Liver (tissue), 9 donors: ENCODE measurements around the gene ELAVL1. TPM values are rescaled to one million over a fixed set of nuclear protein-coding genes. Genes with fewer than 3 reads are reported as not detected.

ENCODE experiments used
- DNase-seq: peaks from one replicate; pipeline ENCODE4 v3.0.0-alpha.2; 2017; ENCODE audit warnings: low spot score
- H3K27ac ChIP-seq, 2 donors: one replicate each; pipeline ENCODE4 v1.7.0; 2013; ENCODE audit warnings: inconsistent platforms in 2 of 2, low read length in 2 of 2, control low read depth in 1 of 2, low read depth in 1 of 2, mild to moderate bottlenecking in 1 of 2
- H3K27me3 ChIP-seq, 4 donors: one replicate each; pipeline versions ENCODE4 v1.6.1 to v1.7.0; 2013; ENCODE audit warnings: low read length in 3 of 4, inconsistent platforms in 1 of 4, mild to moderate bottlenecking in 1 of 4, moderate library complexity in 1 of 4; ENCODE audit not compliant: control insufficient read depth in 4 of 4, insufficient read depth in 4 of 4
- H3K36me3 ChIP-seq, 4 donors: one replicate each; pipeline versions ENCODE4 v1.6.1 to v1.7.0; 2013; ENCODE audit warnings: low read length in 3 of 4, mild to moderate bottlenecking in 3 of 4, low read depth in 1 of 4, moderate library complexity in 1 of 4; ENCODE audit not compliant: control insufficient read depth in 4 of 4, insufficient read depth in 3 of 4
- H3K4me1 ChIP-seq, 4 donors: one replicate each; pipeline versions ENCODE4 v1.6.1 to v1.7.0; 2013; ENCODE audit warnings: low read length in 3 of 4, mild to moderate bottlenecking in 3 of 4, moderate library complexity in 1 of 4; ENCODE audit not compliant: control insufficient read depth in 4 of 4, insufficient read depth in 4 of 4
- H3K4me3 ChIP-seq, 3 donors: one replicate each; pipeline versions ENCODE4 v1.6.1 to v1.7.0; 2013; ENCODE audit warnings: low read length in 3 of 3, control low read depth in 1 of 3, low read depth in 1 of 3, mild to moderate bottlenecking in 1 of 3
- H3K9ac ChIP-seq, 2 donors: one replicate each; pipeline ENCODE4 v1.7.0; 2013; ENCODE audit warnings: low read length in 2 of 2, mild to moderate bottlenecking in 2 of 2, moderate library complexity in 2 of 2, control low read depth in 1 of 2, low read depth in 1 of 2
- H3K9me3 ChIP-seq, 4 donors: one replicate each; pipeline versions ENCODE4 v1.6.1 to v1.7.0; 2013; ENCODE audit warnings: low read length in 3 of 4; ENCODE audit not compliant: control insufficient read depth in 4 of 4
- EGR1 ChIP-seq, 2 donors: IDR thresholded peaks; 2 replicates each; pipeline ENCODE4 v1.6.1; 2016 to 2018; ENCODE audit warnings: antibody characterized with exemption in 2 of 2, low read depth in 2 of 2
- FOXA1 ChIP-seq: IDR thresholded peaks from 2 replicates; pipeline ENCODE4 v1.6.1; 2016; ENCODE audit warnings: antibody characterized with exemption
- FOXA2 ChIP-seq: IDR thresholded peaks from 2 replicates; pipeline ENCODE4 v1.6.1; 2016; ENCODE audit warnings: antibody characterized with exemption
- GABPA ChIP-seq, 2 donors: IDR thresholded peaks in 1 of 2; conservative IDR thresholded peaks in 1 of 2; 2 replicates each; pipeline ENCODE4 v1.6.1; 2016; ENCODE audit warnings: antibody characterized with exemption in 2 of 2, mild to moderate bottlenecking in 1 of 2, moderate library complexity in 1 of 2
- HNF4A ChIP-seq, 2 donors: conservative IDR thresholded peaks; 2 replicates each; pipeline ENCODE4 v1.6.1; 2016; ENCODE audit warnings: antibody characterized with exemption in 2 of 2, mild to moderate bottlenecking in 2 of 2
- HNF4G ChIP-seq: IDR thresholded peaks from 2 replicates; pipeline ENCODE4 v1.6.1; 2016; ENCODE audit warnings: antibody characterized with exemption
- JUND ChIP-seq, 2 donors: IDR thresholded peaks; 2 replicates each; pipeline ENCODE4 v1.6.1; 2016; ENCODE audit warnings: antibody characterized with exemption in 2 of 2
- NR2F2 ChIP-seq: IDR thresholded peaks from 2 replicates; pipeline ENCODE4 v1.6.1; 2016; ENCODE audit warnings: antibody characterized with exemption
- RAD21 ChIP-seq, 2 donors: IDR thresholded peaks; 2 replicates each; pipeline ENCODE4 v1.6.1; 2016; ENCODE audit warnings: antibody characterized with exemption in 2 of 2, mild to moderate bottlenecking in 2 of 2
- RXRA ChIP-seq, 2 donors: IDR thresholded peaks; 2 replicates each; pipeline ENCODE4 v1.6.1; 2017 to 2018; ENCODE audit warnings: antibody characterized with exemption in 2 of 2, mild to moderate bottlenecking in 1 of 2
- SP1 ChIP-seq: IDR thresholded peaks from 2 replicates; pipeline ENCODE4 v1.6.1; 2018; ENCODE audit warnings: antibody characterized with exemption, mild to moderate bottlenecking
- TAF1 ChIP-seq: conservative IDR thresholded peaks from 2 replicates; pipeline ENCODE4 v1.6.1; 2016; ENCODE audit warnings: antibody characterized with exemption, mild to moderate bottlenecking
- YY1 ChIP-seq: IDR thresholded peaks from 2 replicates; pipeline ENCODE4 v1.6.1; 2016; ENCODE audit warnings: antibody characterized with exemption, mild to moderate bottlenecking
- WGBS: extraction: QIAGEN DNeasy Blood & Tissue Kit; methylation state at CpG from one replicate; pipeline ENCODE4 v1.1.7; 2013; 5-methylcytosine and 5-hydroxymethylcytosine counted together
- polyA plus RNA-seq, 2 donors: library from polyadenylated mRNA; stranded (reverse) in 1 of 2; unstranded in 1 of 2; fragments of 200-250 nt in 1 of 2; fragments of >200 nt in 1 of 2; fragmentation: Nextera tagmentation in 1 of 2; extraction: Ambion mirVana in 1 of 2; gene quantifications; one replicate each; pipeline versions ENCODE4 v1.2.1 to v1.2.3, GENCODE V29; 2013 to 2015
- total RNA-seq, 2 donors: library from RNA; depleted of rRNA; stranded (reverse); fragments of >200 nt; gene quantifications; one replicate each; pipeline ENCODE4 v1.2.3, GENCODE V29; 2014
- TF ChIP-seq, protein P1 (sequence below): IDR thresholded peaks from 2 replicates; pipeline ENCODE4 v1.6.1; 2016; ENCODE audit warnings: antibody characterized with exemption, mild to moderate bottlenecking
- TF ChIP-seq, protein P2 (sequence below): IDR thresholded peaks from 2 replicates; pipeline ENCODE4 v1.6.1; 2016; ENCODE audit warnings: antibody characterized with exemption
- TF ChIP-seq, protein P3 (sequence below): fragments of 150-350 bp; IDR thresholded peaks from 2 replicates; pipeline ENCODE4 v1.5.1; 2017; ENCODE audit warnings: improper control_type of control experiment, low read depth, low read length; ENCODE audit not compliant: missing input control
- TF ChIP-seq, protein P4 (sequence below): IDR thresholded peaks from 2 replicates; pipeline ENCODE4 v1.6.1; 2016; ENCODE audit warnings: antibody characterized with exemption
- TF ChIP-seq, protein P5 (sequence below): IDR thresholded peaks from 2 replicates; pipeline ENCODE4 v1.6.1; 2016; ENCODE audit warnings: antibody characterized with exemption
- donor health status: healthy.
- donor health status: healthy.
- donor health status: healthy.
- donor health status: healthy.
- donor health status: healthy.

Gene ELAVL1
- total and polyA plus RNA-seq, 4 donors, result 14.4 to 33.7 (median 19.1) TPM

DNA sequence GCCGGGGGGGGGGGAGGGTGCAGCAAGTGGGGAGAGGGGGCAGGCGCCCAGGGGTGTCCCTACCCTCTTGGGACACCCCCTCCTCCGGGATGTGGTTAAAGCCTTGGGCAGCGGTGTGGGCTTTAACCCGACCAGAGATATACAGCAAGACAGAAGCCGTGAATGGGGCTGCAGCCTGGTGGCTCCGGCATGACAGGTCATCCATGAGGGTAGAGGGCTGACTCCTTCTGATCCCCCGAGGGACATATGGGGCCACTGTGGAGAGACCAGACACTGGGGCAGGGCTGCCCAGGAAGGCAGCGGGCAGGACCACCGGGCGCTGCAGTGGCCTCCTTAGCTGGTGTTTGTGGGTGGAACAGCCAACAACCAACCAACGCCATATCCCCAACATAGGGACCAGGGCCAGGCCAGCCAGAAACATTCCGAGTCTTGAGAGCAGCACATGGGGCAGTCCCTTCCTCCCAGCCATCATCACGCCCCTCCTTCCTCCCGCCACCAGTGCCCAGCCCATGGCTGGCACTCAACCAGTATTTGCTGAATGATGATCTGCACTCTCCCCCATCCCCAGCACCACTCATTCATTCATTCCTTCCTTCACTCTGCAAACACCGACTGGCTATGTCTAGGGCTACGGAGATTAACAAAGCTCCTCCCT lies 18.2 kb downstream of the ELAVL1 start:
- peaks cover 0 to 27% (median 13%) of the 10 kb centered on the region in 4 donors for H3K4me1 ChIP-seq
- H3K9me3 ChIP-seq, result no peaks in the 10 kb centered on the region
- no peaks in the 10 kb centered on the region for H3K27me3 ChIP-seq
- DNase-seq, result no peak
- H3K9ac ChIP-seq, result no peak overlapping the region
- 88% methylated on average over 17 of the region's 17 CpGs for WGBS
- H3K27ac ChIP-seq, result no peak overlapping the region
- TF ChIP-seq FOXA1, result no peak
- no peak for TF ChIP-seq HNF4G
- no peak for TF ChIP-seq EGR1 (IDR thresholded peaks at IDR 0.05; ENCODE audit: low read depth in 2 of 2)
- TF ChIP-seq, protein P1, sequence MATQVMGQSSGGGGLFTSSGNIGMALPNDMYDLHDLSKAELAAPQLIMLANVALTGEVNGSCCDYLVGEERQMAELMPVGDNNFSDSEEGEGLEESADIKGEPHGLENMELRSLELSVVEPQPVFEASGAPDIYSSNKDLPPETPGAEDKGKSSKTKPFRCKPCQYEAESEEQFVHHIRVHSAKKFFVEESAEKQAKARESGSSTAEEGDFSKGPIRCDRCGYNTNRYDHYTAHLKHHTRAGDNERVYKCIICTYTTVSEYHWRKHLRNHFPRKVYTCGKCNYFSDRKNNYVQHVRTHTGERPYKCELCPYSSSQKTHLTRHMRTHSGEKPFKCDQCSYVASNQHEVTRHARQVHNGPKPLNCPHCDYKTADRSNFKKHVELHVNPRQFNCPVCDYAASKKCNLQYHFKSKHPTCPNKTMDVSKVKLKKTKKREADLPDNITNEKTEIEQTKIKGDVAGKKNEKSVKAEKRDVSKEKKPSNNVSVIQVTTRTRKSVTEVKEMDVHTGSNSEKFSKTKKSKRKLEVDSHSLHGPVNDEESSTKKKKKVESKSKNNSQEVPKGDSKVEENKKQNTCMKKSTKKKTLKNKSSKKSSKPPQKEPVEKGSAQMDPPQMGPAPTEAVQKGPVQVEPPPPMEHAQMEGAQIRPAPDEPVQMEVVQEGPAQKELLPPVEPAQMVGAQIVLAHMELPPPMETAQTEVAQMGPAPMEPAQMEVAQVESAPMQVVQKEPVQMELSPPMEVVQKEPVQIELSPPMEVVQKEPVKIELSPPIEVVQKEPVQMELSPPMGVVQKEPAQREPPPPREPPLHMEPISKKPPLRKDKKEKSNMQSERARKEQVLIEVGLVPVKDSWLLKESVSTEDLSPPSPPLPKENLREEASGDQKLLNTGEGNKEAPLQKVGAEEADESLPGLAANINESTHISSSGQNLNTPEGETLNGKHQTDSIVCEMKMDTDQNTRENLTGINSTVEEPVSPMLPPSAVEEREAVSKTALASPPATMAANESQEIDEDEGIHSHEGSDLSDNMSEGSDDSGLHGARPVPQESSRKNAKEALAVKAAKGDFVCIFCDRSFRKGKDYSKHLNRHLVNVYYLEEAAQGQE, result no peak
- no peak for TF ChIP-seq JUND (IDR thresholded peaks at IDR 0.05)
- no peak for TF ChIP-seq HNF4A (conservative IDR thresholded peaks at IDR 0.05)
- TF ChIP-seq NR2F2, result no peak
- no peak for TF ChIP-seq YY1
- TF ChIP-seq RAD21 (IDR thresholded peaks at IDR 0.05), result no peak
- TF ChIP-seq, protein P2, sequence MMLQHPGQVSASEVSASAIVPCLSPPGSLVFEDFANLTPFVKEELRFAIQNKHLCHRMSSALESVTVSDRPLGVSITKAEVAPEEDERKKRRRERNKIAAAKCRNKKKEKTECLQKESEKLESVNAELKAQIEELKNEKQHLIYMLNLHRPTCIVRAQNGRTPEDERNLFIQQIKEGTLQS, result no peak
- TF ChIP-seq FOXA2, result no peak
- no peak for TF ChIP-seq GABPA (IDR thresholded peaks at IDR 0.05 in 1 of 2, conservative IDR thresholded peaks at IDR 0.05 in 1 of 2)
- TF ChIP-seq, protein P3, sequence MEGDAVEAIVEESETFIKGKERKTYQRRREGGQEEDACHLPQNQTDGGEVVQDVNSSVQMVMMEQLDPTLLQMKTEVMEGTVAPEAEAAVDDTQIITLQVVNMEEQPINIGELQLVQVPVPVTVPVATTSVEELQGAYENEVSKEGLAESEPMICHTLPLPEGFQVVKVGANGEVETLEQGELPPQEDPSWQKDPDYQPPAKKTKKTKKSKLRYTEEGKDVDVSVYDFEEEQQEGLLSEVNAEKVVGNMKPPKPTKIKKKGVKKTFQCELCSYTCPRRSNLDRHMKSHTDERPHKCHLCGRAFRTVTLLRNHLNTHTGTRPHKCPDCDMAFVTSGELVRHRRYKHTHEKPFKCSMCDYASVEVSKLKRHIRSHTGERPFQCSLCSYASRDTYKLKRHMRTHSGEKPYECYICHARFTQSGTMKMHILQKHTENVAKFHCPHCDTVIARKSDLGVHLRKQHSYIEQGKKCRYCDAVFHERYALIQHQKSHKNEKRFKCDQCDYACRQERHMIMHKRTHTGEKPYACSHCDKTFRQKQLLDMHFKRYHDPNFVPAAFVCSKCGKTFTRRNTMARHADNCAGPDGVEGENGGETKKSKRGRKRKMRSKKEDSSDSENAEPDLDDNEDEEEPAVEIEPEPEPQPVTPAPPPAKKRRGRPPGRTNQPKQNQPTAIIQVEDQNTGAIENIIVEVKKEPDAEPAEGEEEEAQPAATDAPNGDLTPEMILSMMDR, result no peak
- TF ChIP-seq, protein P4, sequence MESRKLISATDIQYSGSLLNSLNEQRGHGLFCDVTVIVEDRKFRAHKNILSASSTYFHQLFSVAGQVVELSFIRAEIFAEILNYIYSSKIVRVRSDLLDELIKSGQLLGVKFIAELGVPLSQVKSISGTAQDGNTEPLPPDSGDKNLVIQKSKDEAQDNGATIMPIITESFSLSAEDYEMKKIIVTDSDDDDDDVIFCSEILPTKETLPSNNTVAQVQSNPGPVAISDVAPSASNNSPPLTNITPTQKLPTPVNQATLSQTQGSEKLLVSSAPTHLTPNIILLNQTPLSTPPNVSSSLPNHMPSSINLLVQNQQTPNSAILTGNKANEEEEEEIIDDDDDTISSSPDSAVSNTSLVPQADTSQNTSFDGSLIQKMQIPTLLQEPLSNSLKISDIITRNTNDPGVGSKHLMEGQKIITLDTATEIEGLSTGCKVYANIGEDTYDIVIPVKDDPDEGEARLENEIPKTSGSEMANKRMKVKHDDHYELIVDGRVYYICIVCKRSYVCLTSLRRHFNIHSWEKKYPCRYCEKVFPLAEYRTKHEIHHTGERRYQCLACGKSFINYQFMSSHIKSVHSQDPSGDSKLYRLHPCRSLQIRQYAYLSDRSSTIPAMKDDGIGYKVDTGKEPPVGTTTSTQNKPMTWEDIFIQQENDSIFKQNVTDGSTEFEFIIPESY, result no peak
- TF ChIP-seq RXRA (IDR thresholded peaks at IDR 0.05), result no peak
- TF ChIP-seq, protein P5, sequence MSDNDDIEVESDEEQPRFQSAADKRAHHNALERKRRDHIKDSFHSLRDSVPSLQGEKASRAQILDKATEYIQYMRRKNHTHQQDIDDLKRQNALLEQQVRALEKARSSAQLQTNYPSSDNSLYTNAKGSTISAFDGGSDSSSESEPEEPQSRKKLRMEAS, result no peak
- no peak for TF ChIP-seq SP1
- TF ChIP-seq TAF1, result no peak
- H3K36me3 ChIP-seq, result peaks cover 18 to 36% (median 29%) of the 10 kb centered on the region in 4 donors
- no peak overlapping the region for H3K4me3 ChIP-seq
